ENCODE data around the gene TACC2.
A peak's percentile ranks its signal among the peaks of the same experiment; 100 is the strongest.

Gene TACC2

DNA sequence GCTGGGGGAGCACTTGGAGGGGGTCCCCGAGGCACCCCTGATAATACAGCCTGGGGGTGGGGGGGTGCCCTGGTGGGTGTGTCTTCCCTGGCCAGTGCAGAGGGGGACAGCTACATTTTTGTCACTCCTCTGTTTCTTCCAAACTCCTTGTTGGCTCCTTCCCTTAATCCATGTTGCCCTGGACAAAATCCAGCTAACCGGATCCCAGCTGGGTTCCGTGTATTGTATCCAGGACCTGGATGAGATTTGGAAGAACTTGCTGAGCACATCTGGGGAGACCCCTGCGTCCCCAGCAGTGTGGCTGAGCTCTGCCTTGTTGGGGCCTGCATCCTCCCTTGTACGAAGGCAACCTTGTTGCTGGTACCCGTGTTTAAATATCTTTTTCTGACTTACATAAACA is 195.3 kb downstream of the TACC2 start:
- H3K9me3 ChIP-seq (ENCODE audit: control insufficient read depth in 2 of 2, low read length in 2 of 2), result no peaks in the 10 kb centered on the region
- H3K4me1 ChIP-seq (ENCODE audit: control insufficient read depth, insufficient read depth, low read length), result peaks cover 38% of the 10 kb centered on the region
- H3K9ac ChIP-seq (ENCODE audit: low read length in 2 of 2), result no peak overlapping the region
- H3K27ac ChIP-seq (ENCODE audit: low read length), result no peak overlapping the region
- no peaks in the 10 kb centered on the region for H3K27me3 ChIP-seq (ENCODE audit: control insufficient read depth in 1 of 2, insufficient read depth in 2 of 2, low read length in 2 of 2)
- H3K4me3 ChIP-seq (ENCODE audit: low read length in 2 of 2), result no peak overlapping the region
- H3K36me3 ChIP-seq (ENCODE audit: control insufficient read depth in 2 of 2, insufficient read depth in 2 of 2, low read length in 2 of 2), result peaks cover 0 to 2% of the 10 kb centered on the region in 2 donors

GRCh38 chr10:122185643-122186042 is 196.7 kb downstream of the TACC2 start:
- H3K36me3 ChIP-seq (ENCODE audit: control insufficient read depth in 2 of 2, insufficient read depth in 2 of 2, low read length in 2 of 2), result peaks cover 0 to 2% of the 10 kb centered on the region in 2 donors

DNA sequence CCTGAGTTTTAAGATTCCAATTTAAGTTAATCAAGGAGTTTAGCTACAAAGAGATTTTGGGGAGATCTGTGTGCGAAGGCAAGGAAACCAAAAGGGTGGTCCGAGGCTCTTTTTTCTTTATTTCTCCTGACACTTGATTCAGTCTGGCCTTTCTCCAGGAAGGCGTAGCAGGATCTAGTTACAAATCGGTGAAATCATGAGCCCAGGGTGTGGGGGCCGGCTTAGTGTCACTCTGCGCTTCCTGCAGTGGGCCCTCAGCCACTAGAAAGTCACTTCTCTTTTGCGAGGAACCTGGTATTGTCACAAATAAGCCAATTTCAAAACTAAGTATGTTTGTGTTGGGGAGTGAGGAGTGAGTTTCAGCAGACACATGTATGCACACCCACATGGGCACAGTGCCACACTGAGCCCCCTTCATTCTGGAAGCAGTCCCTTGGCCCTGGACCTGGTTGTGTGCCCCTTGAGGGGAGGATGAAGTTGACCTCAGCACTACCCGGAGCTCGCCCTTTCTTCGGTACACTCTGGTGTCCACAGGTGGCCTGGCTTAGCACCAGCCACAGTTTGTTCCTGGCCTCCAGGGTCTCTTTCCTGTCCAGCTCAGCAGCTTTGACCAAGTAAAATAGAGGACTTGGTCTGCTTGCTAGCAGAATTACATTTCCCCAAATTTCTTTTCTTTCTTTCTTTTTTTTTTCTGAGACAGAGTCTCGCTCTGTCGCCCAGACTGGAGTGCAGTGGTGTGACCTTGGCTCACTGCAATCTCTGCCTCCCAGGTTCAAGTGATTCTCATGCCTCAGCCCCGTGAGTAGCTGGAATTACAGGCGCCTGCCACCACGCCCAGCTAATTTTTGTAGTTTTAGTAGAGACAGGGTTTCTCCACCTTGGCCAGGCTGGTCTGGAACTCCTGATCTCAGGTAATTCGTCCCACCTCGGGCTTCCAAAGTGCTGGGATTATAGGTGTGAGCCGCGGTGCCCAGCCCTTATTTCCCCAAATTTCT is 198.2 kb downstream of the TACC2 start:
- H3K27ac ChIP-seq (ENCODE audit: low read length), result no peak overlapping the region
- no peak overlapping the region for H3K4me3 ChIP-seq (ENCODE audit: low read length in 2 of 2)
- peaks cover 45% of the 10 kb centered on the region for H3K4me1 ChIP-seq (ENCODE audit: control insufficient read depth, insufficient read depth, low read length)
- H3K36me3 ChIP-seq (ENCODE audit: control insufficient read depth in 2 of 2, insufficient read depth in 2 of 2, low read length in 2 of 2), result peaks cover 0 to 2% of the 10 kb centered on the region in 2 donors
- no peak overlapping the region for H3K9ac ChIP-seq (ENCODE audit: low read length in 2 of 2)
- no peaks in the 10 kb centered on the region for H3K9me3 ChIP-seq (ENCODE audit: control insufficient read depth in 2 of 2, low read length in 2 of 2)
- no peaks in the 10 kb centered on the region for H3K27me3 ChIP-seq (ENCODE audit: control insufficient read depth in 1 of 2, insufficient read depth in 2 of 2, low read length in 2 of 2)

More at GRCh38 chr10:122185643-122186042, 196.7 kb downstream of the TACC2 start:
- Histone ChIP-seq H3K9me3 (ENCODE audit: control insufficient read depth in 2 of 2, low read length in 2 of 2) (no peaks in the 10 kb centered on the region), H3K27me3 (ENCODE audit: control insufficient read depth in 1 of 2, insufficient read depth in 2 of 2, low read length in 2 of 2) (no peaks in the 10 kb centered on the region), H3K4me1 (ENCODE audit: control insufficient read depth, insufficient read depth, low read length) (peaks cover 51% of the 10 kb centered on the region), H3K9ac (ENCODE audit: low read length in 2 of 2) (no peak overlapping the region), H3K4me3 (ENCODE audit: low read length in 2 of 2) (no peak overlapping the region), H3K27ac (ENCODE audit: low read length) (no peak overlapping the region)

GRCh38 chr10:122188706-122189105 is 199.7 kb downstream of the TACC2 start:
- Histone ChIP-seq H3K4me3 (ENCODE audit: low read length in 2 of 2) (no peak overlapping the region), H3K27ac (ENCODE audit: low read length) (peak overlapping the region; percentile 31), H3K36me3 (ENCODE audit: control insufficient read depth in 2 of 2, insufficient read depth in 2 of 2, low read length in 2 of 2) (peaks cover 0 to 2% of the 10 kb centered on the region in 2 donors), H3K9me3 (ENCODE audit: control insufficient read depth in 2 of 2, low read length in 2 of 2) (no peaks in the 10 kb centered on the region), H3K27me3 (ENCODE audit: control insufficient read depth in 1 of 2, insufficient read depth in 2 of 2, low read length in 2 of 2) (no peaks in the 10 kb centered on the region), H3K9ac (ENCODE audit: low read length in 2 of 2) (no peak overlapping the region), H3K4me1 (ENCODE audit: control insufficient read depth, insufficient read depth, low read length) (peaks cover 41% of the 10 kb centered on the region)

- H3K27me3 ChIP-seq (ENCODE audit: control insufficient read depth in 1 of 2, insufficient read depth in 2 of 2, low read length in 2 of 2), result no peaks in the 10 kb centered on the region
- peak overlapping the region; percentile 24 for H3K27ac ChIP-seq (ENCODE audit: low read length)
- no peaks in the 10 kb centered on the region for H3K9me3 ChIP-seq (ENCODE audit: control insufficient read depth in 2 of 2, low read length in 2 of 2)
- peaks cover 0 to 2% of the 10 kb centered on the region in 2 donors for H3K36me3 ChIP-seq (ENCODE audit: control insufficient read depth in 2 of 2, insufficient read depth in 2 of 2, low read length in 2 of 2)
- H3K4me1 ChIP-seq (ENCODE audit: control insufficient read depth, insufficient read depth, low read length), result peaks cover 38% of the 10 kb centered on the region
- no peak overlapping the region for H3K4me3 ChIP-seq (ENCODE audit: low read length in 2 of 2)
- H3K9ac ChIP-seq (ENCODE audit: low read length in 2 of 2), result no peak overlapping the region
Observed at GRCh38 chr10:122189185-122189584, 200.2 kb downstream of the TACC2 start.

GRCh38 chr10:122190176-122190943 is 201.4 kb downstream of the TACC2 start:
- H3K36me3 ChIP-seq (ENCODE audit: control insufficient read depth in 2 of 2, insufficient read depth in 2 of 2, low read length in 2 of 2), result peaks cover 2 to 8% of the 10 kb centered on the region in 2 donors
- H3K9ac ChIP-seq (ENCODE audit: low read length in 2 of 2), result peak overlapping the region in 1 of 2 donors; percentile 5
- H3K9me3 ChIP-seq (ENCODE audit: control insufficient read depth in 2 of 2, low read length in 2 of 2), result no peaks in the 10 kb centered on the region
- peaks cover 38% of the 10 kb centered on the region for H3K4me1 ChIP-seq (ENCODE audit: control insufficient read depth, insufficient read depth, low read length)
- H3K27me3 ChIP-seq (ENCODE audit: control insufficient read depth in 1 of 2, insufficient read depth in 2 of 2, low read length in 2 of 2), result no peaks in the 10 kb centered on the region
- H3K27ac ChIP-seq (ENCODE audit: low read length), result peak overlapping the region; percentile 60
- peak overlapping the region in 1 of 2 donors; percentile 4 for H3K4me3 ChIP-seq (ENCODE audit: low read length in 2 of 2)

GRCh38 chr10:122191936-122192541 is 203.1 kb downstream of the TACC2 start:
- Histone ChIP-seq H3K36me3 (ENCODE audit: control insufficient read depth in 2 of 2, insufficient read depth in 2 of 2, low read length in 2 of 2) (peaks cover 8 to 14% of the 10 kb centered on the region in 2 donors), H3K27me3 (ENCODE audit: control insufficient read depth in 1 of 2, insufficient read depth in 2 of 2, low read length in 2 of 2) (no peaks in the 10 kb centered on the region), H3K9me3 (ENCODE audit: control insufficient read depth in 2 of 2, low read length in 2 of 2) (no peaks in the 10 kb centered on the region), H3K4me1 (ENCODE audit: control insufficient read depth, insufficient read depth, low read length) (peaks cover 38% of the 10 kb centered on the region), H3K27ac (ENCODE audit: low read length) (peak overlapping the region; percentile 62), H3K9ac (ENCODE audit: low read length in 2 of 2) (peak overlapping the region in 1 of 2 donors; percentile 51), H3K4me3 (ENCODE audit: low read length in 2 of 2) (peak overlapping the region in 1 of 2 donors; percentile 58)

- peaks cover 30% of the 10 kb centered on the region for H3K4me1 ChIP-seq (ENCODE audit: control insufficient read depth, insufficient read depth, low read length)
- H3K9ac ChIP-seq (ENCODE audit: low read length in 2 of 2), result no peak overlapping the region
- no peaks in the 10 kb centered on the region for H3K27me3 ChIP-seq (ENCODE audit: control insufficient read depth in 1 of 2, insufficient read depth in 2 of 2, low read length in 2 of 2)
- H3K4me3 ChIP-seq (ENCODE audit: low read length in 2 of 2), result no peak overlapping the region
- no peaks in the 10 kb centered on the region for H3K9me3 ChIP-seq (ENCODE audit: control insufficient read depth in 2 of 2, low read length in 2 of 2)
- H3K27ac ChIP-seq (ENCODE audit: low read length), result no peak overlapping the region
- peaks cover 15 to 22% of the 10 kb centered on the region in 2 donors for H3K36me3 ChIP-seq (ENCODE audit: control insufficient read depth in 2 of 2, insufficient read depth in 2 of 2, low read length in 2 of 2)
Observed at GRCh38 chr10:122194251-122194650, 205.3 kb downstream of the TACC2 start.

DNA sequence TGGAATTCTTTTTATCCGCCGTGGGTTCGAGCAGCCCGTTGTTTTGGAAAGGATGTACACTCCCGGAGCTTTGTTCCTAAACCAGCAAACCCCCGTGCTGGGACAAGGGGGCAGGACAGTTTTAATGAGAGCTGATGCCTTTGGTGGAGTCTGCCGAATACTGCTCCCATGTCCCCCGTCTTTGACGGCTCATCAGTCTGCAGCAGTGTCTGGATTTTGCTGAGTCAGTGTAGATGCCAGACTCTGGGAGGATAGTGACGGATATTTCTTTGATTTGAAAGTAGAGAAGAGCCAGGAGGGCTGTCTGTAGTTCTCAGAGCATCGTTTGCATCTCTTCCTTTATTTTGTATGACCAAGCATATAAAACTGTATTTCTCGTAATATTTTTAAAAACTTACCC is 207.3 kb downstream of the TACC2 start:
- Histone ChIP-seq H3K4me3 (ENCODE audit: low read length in 2 of 2) (no peak overlapping the region), H3K27me3 (ENCODE audit: control insufficient read depth in 1 of 2, insufficient read depth in 2 of 2, low read length in 2 of 2) (no peaks in the 10 kb centered on the region), H3K4me1 (ENCODE audit: control insufficient read depth, insufficient read depth, low read length) (peaks cover 15% of the 10 kb centered on the region), H3K36me3 (ENCODE audit: control insufficient read depth in 2 of 2, insufficient read depth in 2 of 2, low read length in 2 of 2) (peaks cover 23 to 27% of the 10 kb centered on the region in 2 donors), H3K27ac (ENCODE audit: low read length) (no peak overlapping the region), H3K9ac (ENCODE audit: low read length in 2 of 2) (no peak overlapping the region), H3K9me3 (ENCODE audit: control insufficient read depth in 2 of 2, low read length in 2 of 2) (no peaks in the 10 kb centered on the region)

- Histone ChIP-seq H3K36me3 (ENCODE audit: control insufficient read depth in 2 of 2, insufficient read depth in 2 of 2, low read length in 2 of 2) (peaks cover 26 to 30% of the 10 kb centered on the region in 2 donors), H3K4me3 (ENCODE audit: low read length in 2 of 2) (no peak overlapping the region), H3K4me1 (ENCODE audit: control insufficient read depth, insufficient read depth, low read length) (peaks cover 6% of the 10 kb centered on the region), H3K27me3 (ENCODE audit: control insufficient read depth in 1 of 2, insufficient read depth in 2 of 2, low read length in 2 of 2) (no peaks in the 10 kb centered on the region), H3K9me3 (ENCODE audit: control insufficient read depth in 2 of 2, low read length in 2 of 2) (no peaks in the 10 kb centered on the region), H3K27ac (ENCODE audit: low read length) (no peak overlapping the region), H3K9ac (ENCODE audit: low read length in 2 of 2) (no peak overlapping the region)
Observed at GRCh38 chr10:122197611-122198222, 208.8 kb downstream of the TACC2 start.
